HG02763 (cell line): ENCODE results near the gene CEP170B.
"Not testable (repeated sequence)": the region's sequence is repeated elsewhere in the genome, so short reads cannot be mapped to it uniquely, and the experiment has no call there.

Source experiments
- ATAC-seq: cut with Tn5 transposase; IDR thresholded peaks from one replicate; pipeline ENCODE4 v1.9.1; 2021; ENCODE audit warnings: mild to moderate bottlenecking, moderate library complexity; ENCODE audit not compliant: unreplicated experiment

Gene CEP170B

GRCh38 chr14:104865081-104865630 is at the start of gene CEP170B:
Gene CEP170B (plus strand): TSS chr14:104865268. CDS start chr14:104868451, 3,183 bp downstream.
- no peak for ATAC-seq

- no peak for ATAC-seq
Observed at GRCh38 chr14:104816616-104816884, 48.5 kb upstream of the CEP170B start.

- no peak for ATAC-seq
Observed at GRCh38 chr14:104817930-104818713, 46.9 kb upstream of the CEP170B start.

GRCh38 chr14:104818714-104819161 is 46.3 kb upstream of the CEP170B start:
- ATAC-seq = no peak

- ATAC-seq = no peak
Observed at GRCh38 chr14:104819361-104819781, 45.7 kb upstream of the CEP170B start.

GRCh38 chr14:104820669-104821228 is 44.3 kb upstream of the CEP170B start:
- ATAC-seq = no peak

- ATAC-seq = no peak
Observed at GRCh38 chr14:104821229-104821945, 43.7 kb upstream of the CEP170B start.

- no peak for ATAC-seq
Observed at GRCh38 chr14:104821971-104822608, 43.0 kb upstream of the CEP170B start.

- ATAC-seq = no peak
Observed at GRCh38 chr14:104822821-104823615, 42.0 kb upstream of the CEP170B start.

- ATAC-seq = no peak
Observed at GRCh38 chr14:104824353-104824997, 40.6 kb upstream of the CEP170B start.

GRCh38 chr14:104826189-104826860 is 38.7 kb upstream of the CEP170B start:
- peak; percentile 82 for ATAC-seq

GRCh38 chr14:104826861-104827176 is 38.2 kb upstream of the CEP170B start:
- ATAC-seq = no peak

- no peak for ATAC-seq
Observed at GRCh38 chr14:104827177-104828055, 37.7 kb upstream of the CEP170B start.

- no peak for ATAC-seq
Observed at GRCh38 chr14:104830781-104831180, 34.3 kb upstream of the CEP170B start.

- ATAC-seq = not testable (repeated sequence)
Observed at GRCh38 chr14:104836171-104836935, 28.7 kb upstream of the CEP170B start.

- ATAC-seq = no peak
Observed at GRCh38 chr14:104841730-104842129, 23.3 kb upstream of the CEP170B start.

- ATAC-seq = no peak
Observed at GRCh38 chr14:104843006-104843405, 22.1 kb upstream of the CEP170B start.
